DOHH2 (cell line): ENCODE results near the gene CRYBG1.

Source experiments
- CTCF ChIP-seq: fragments of 200-600 bp; sonication (generic); IDR thresholded peaks from one replicate; pipeline ENCODE4 v1.5.1; 2014; ENCODE audit warnings: antibody characterized with exemption, mild to moderate bottlenecking, low read depth, low read length; ENCODE audit not compliant: poor library complexity, severe bottlenecking
- EZH2phosphoT487 ChIP-seq: fragments of 200-600 bp; sonication (generic); IDR thresholded peaks from 2 replicates; pipeline ENCODE4 v1.6.1; 2017; ENCODE audit warnings: borderline replicate concordance, mild to moderate bottlenecking, antibody characterized with exemption, low read length, moderate library complexity, mixed read lengths

GRCh38 chr6:106546261-106546690 is 185.8 kb downstream of the CRYBG1 start:
- TF ChIP-seq CTCF (no peak), EZH2phosphoT487 (no peak)
